Heart right ventricle (tissue), 16 donors: Measurements from ENCODE around the gene CITED2. TPM values are rescaled to one million over a fixed set of nuclear protein-coding genes. Genes with fewer than 3 reads are reported as not detected.

Source experiments
- ATAC-seq, 8 donors: fragments of 200-7000 bp; cut with Tn5 transposase; one replicate each; pipeline ENCODE4 v1.9.1; 2020; ENCODE audit warnings: mild to moderate bottlenecking in 8 of 8, moderate library complexity in 8 of 8, moderate number of reproducible peaks in 1 of 8
- DNase-seq, 2 donors: peaks; one replicate each; pipeline ENCODE4 v3.0.0-alpha.2; 2020
- H3K27ac ChIP-seq, 10 donors: fragments of 200-600 bp; sonication (generic) in 2 of 10; one replicate each; pipeline versions ENCODE4 v1.5.0 to v1.8.0; 2020 to 2022; ENCODE audit warnings: mild to moderate bottlenecking in 3 of 10
- H3K27me3 ChIP-seq, 7 donors: fragments of 200-600 bp; one replicate each; pipeline ENCODE4 v1.8.0; 2021 to 2022; ENCODE audit warnings: mild to moderate bottlenecking in 2 of 7
- H3K36me3 ChIP-seq, 9 donors: fragments of 200-600 bp; sonication (generic) in 1 of 9; one replicate each; pipeline versions ENCODE4 v1.5.0 to v1.8.0; 2020 to 2022; ENCODE audit warnings: mild to moderate bottlenecking in 2 of 9
- H3K4me1 ChIP-seq, 9 donors: fragments of 200-600 bp; sonication (generic) in 1 of 9; one replicate each; pipeline versions ENCODE4 v1.5.0 to v1.8.0; 2020 to 2022; ENCODE audit warnings: mild to moderate bottlenecking in 4 of 9
- H3K4me3 ChIP-seq, 10 donors: fragments of 200-600 bp; sonication (generic) in 2 of 10; one replicate each; pipeline versions ENCODE4 v1.5.0 to v1.8.0; 2020 to 2022; ENCODE audit warnings: mild to moderate bottlenecking in 7 of 10, moderate library complexity in 2 of 10
- H3K9me3 ChIP-seq, 11 donors: fragments of 200-600 bp in 10 of 11; sonication (generic) in 2 of 11; one replicate each; pipeline versions ENCODE4 v1.5.0 to v1.8.0; 2013 to 2022; ENCODE audit warnings: mild to moderate bottlenecking in 2 of 11, control low read depth in 1 of 11, moderate library complexity in 1 of 11
- WGBS, 2 donors: extraction: QIAGEN DNeasy Blood & Tissue Kit; methylation state at CpG; one replicate each; pipeline ENCODE4 v1.1.7; 2013; ENCODE audit warnings: inconsistent platforms in 1 of 2; 5-methylcytosine and 5-hydroxymethylcytosine counted together
- intact Hi-C, 10 donors: fragments of 100-400 bp; cut with DNase I; formaldehyde crosslinking; loops; one replicate each; pipeline versions ENCODE4 v1.11.1 to v1.14.2; 2022
- polyA plus RNA-seq, 2 donors: library from polyadenylated mRNA; stranded (reverse); fragments of 200-250 nt; gene quantifications; one replicate each; pipeline ENCODE4 v1.2.3, GENCODE V29; 2013
- total RNA-seq, 10 donors: library from RNA; stranded (reverse); fragmentation: NEBNext Ultra II Directional in 3 of 10; extraction: Animal tissue kit (Norgen Biotek cat#: 25700) in 3 of 10; gene quantifications; one replicate each; pipeline versions ENCODE4 v1.2.1 to v1.2.4, GENCODE V29; 2021 to 2023
- TF ChIP-seq, protein P1 (sequence below), 9 donors: fragments of 200-600 bp; sonication (generic) in 2 of 9; IDR thresholded peaks; one replicate each; pipeline versions ENCODE4 v1.5.0 to v1.8.0; 2021 to 2022; ENCODE audit warnings: antibody characterized with exemption in 9 of 9, mild to moderate bottlenecking in 5 of 9, moderate library complexity in 1 of 9
- donor health status: Arrhythmogenic right ventricular cardiomyopathy.
- donor health status: ischemic (EF 13 %, LVEDD 7.1; RV severe dilation, severe dysfunction).
- donor health status: healthy with polysubstance abuse.
- donor health status: DM: no; HTN: yes; CAD: no.
- donor health status: DM: no; HTN: no; CAD: no.
- donor health status: ischemic (EF 25% LVEDD 6.9; RV normal size, moderate dysfunction).
- donor health status: ischemic (EF 25% LVEDD 5.7; RV mildly dilated, moderate dysfunction).
- donor health status: healthy.
- donor health status: DM: yes; HTN: yes; CAD: no.
- donor health status: Ischemic cardiomyopathy.
- donor health status: ischemic (EF 35%, LVEDD 5.7; RV mildly dilated, moderate dysfunction).
- donor health status: nonischemic (EF 11% LVEDD 7.7; RV severe dilation, severe dysfunction).
- donor health status: DM: yes; HTN: yes; CAD: no.
- donor health status: PGD.
- donor health status: ischemic (EF 29% LVEDD 5.4; RV normal size, mild dysfunction).
- donor health status: nonischemic (EF 23%, LVEDD 6.1; RV moderate dilation, normal function).

CITED2 gene
- total and polyA plus RNA-seq, 12 donors: 9.9 to 215 (median 148) TPM

- TF ChIP-seq, protein P1, sequence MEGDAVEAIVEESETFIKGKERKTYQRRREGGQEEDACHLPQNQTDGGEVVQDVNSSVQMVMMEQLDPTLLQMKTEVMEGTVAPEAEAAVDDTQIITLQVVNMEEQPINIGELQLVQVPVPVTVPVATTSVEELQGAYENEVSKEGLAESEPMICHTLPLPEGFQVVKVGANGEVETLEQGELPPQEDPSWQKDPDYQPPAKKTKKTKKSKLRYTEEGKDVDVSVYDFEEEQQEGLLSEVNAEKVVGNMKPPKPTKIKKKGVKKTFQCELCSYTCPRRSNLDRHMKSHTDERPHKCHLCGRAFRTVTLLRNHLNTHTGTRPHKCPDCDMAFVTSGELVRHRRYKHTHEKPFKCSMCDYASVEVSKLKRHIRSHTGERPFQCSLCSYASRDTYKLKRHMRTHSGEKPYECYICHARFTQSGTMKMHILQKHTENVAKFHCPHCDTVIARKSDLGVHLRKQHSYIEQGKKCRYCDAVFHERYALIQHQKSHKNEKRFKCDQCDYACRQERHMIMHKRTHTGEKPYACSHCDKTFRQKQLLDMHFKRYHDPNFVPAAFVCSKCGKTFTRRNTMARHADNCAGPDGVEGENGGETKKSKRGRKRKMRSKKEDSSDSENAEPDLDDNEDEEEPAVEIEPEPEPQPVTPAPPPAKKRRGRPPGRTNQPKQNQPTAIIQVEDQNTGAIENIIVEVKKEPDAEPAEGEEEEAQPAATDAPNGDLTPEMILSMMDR (IDR thresholded peaks at IDR 0.05): no peak
- 50 to 55% methylated on average over 6 of the region's 6 CpGs for WGBS, 2 donors
- Histone ChIP-seq H3K4me3 (no peak overlapping the region), H3K4me1 (peaks cover 0 to 13% (median 6%) of the 10 kb centered on the region in 9 donors), H3K27me3 (no peaks in the 10 kb centered on the region), H3K36me3 (no peaks in the 10 kb centered on the region), H3K9me3 (peaks cover 0 to 6% (median 0%) of the 10 kb centered on the region in 11 donors), H3K27ac (no peak overlapping the region)
- ATAC-seq (no peak), DNase-seq (no peak)
- intact Hi-C loops: no loop called here
Observed at GRCh38 chr6:139381216-139381865, 6.9 kb upstream of the CITED2 start.

GRCh38 chr6:139380611-139381010, 6.2 kb upstream of the CITED2 start:
- DNase-seq (no peak), ATAC-seq (no peak)
- intact Hi-C loops: no loop called here
- peaks cover 0 to 6% (median 0%) of the 10 kb centered on the region in 11 donors for H3K9me3 ChIP-seq
- no peak overlapping the region for H3K27ac ChIP-seq
- 69 to 85% methylated on average over 2 of the region's 2 CpGs for WGBS, 2 donors
- H3K36me3 ChIP-seq: no peaks in the 10 kb centered on the region
- TF ChIP-seq, protein P1 (IDR thresholded peaks at IDR 0.05): no peak
- H3K4me1 ChIP-seq: peaks cover 0 to 16% (median 11%) of the 10 kb centered on the region in 9 donors
- H3K27me3 ChIP-seq: no peaks in the 10 kb centered on the region
- no peak overlapping the region for H3K4me3 ChIP-seq

- TF ChIP-seq, protein P1 (IDR thresholded peaks at IDR 0.05): no peak
- H3K9me3 ChIP-seq: peaks cover 0 to 6% (median 0%) of the 10 kb centered on the region in 11 donors
- H3K36me3 ChIP-seq: no peaks in the 10 kb centered on the region
- H3K27me3 ChIP-seq: no peaks in the 10 kb centered on the region
- intact Hi-C loops: no loop called here
- peaks cover 0 to 16% (median 11%) of the 10 kb centered on the region in 9 donors for H3K4me1 ChIP-seq
- no peak for DNase-seq
- no peak overlapping the region for H3K27ac ChIP-seq
- no peak for ATAC-seq
- H3K4me3 ChIP-seq: no peak overlapping the region
- WGBS, 2 donors: 90 to 95% methylated on average over 7 of the region's 7 CpGs
Observed at GRCh38 chr6:139380168-139380567, 5.7 kb upstream of the CITED2 start.

GRCh38 chr6:139378882-139379341, 4.5 kb upstream of the CITED2 start:
- WGBS, 2 donors: 89 to 92% methylated on average over 1 of the region's 1 CpG

More at GRCh38 chr6:139378882-139379341, 4.5 kb upstream of the CITED2 start:
- Histone ChIP-seq H3K4me1 (peaks cover 0 to 16% (median 11%) of the 10 kb centered on the region in 9 donors), H3K4me3 (no peak overlapping the region), H3K27ac (no peak overlapping the region), H3K27me3 (no peaks in the 10 kb centered on the region), H3K9me3 (peaks cover 0 to 6% (median 0%) of the 10 kb centered on the region in 11 donors), H3K36me3 (peaks cover 0 to under 1% (median 0%) of the 10 kb centered on the region in 9 donors)
- intact Hi-C loops: loop anchor here (5.0 to 10.0 kb wide), 20 partner anchors 133 to 1546 kb away; no protein-coding TSS in a partner anchor
- TF ChIP-seq, protein P1 (IDR thresholded peaks at IDR 0.05): no peak
- DNase-seq (no peak), ATAC-seq (no peak)
